Type B pancreatic cell (in vitro differentiated cells): Measurements from ENCODE around the gene ALS2CL. TPM values are rescaled to one million over a fixed set of nuclear protein-coding genes. Genes with fewer than 3 reads are reported as not detected.

Source experiments
- DNase-seq: peaks from one replicate; pipeline ENCODE4 v3.0.0; 2021; ENCODE audit warnings: mixed read lengths; ENCODE audit not compliant: unreplicated experiment; ENCODE audit errors: extremely low spot score
- H3K27ac Mint-ChIP-seq: 2 replicates; pipeline ENCODE4 v1.8.0; 2021; ENCODE audit warnings: mild to moderate bottlenecking, mixed read lengths
- H3K27me3 Mint-ChIP-seq: 2 replicates; pipeline ENCODE4 v1.8.0; 2021; ENCODE audit warnings: mixed read lengths
- H3K36me3 Mint-ChIP-seq: 2 replicates; pipeline ENCODE4 v1.8.0; 2021; ENCODE audit warnings: mixed read lengths
- H3K4me1 Mint-ChIP-seq: one replicate; pipeline ENCODE4 v1.8.0; 2021; ENCODE audit warnings: mixed read lengths; ENCODE audit not compliant: unreplicated experiment
- H3K4me3 Mint-ChIP-seq: 2 replicates; pipeline ENCODE4 v1.8.0; 2021; ENCODE audit warnings: mild to moderate bottlenecking, mixed read lengths
- H3K9me3 Mint-ChIP-seq: 2 replicates; pipeline ENCODE4 v1.8.0; 2021; ENCODE audit warnings: mixed read lengths
- total RNA-seq: library from RNA; stranded (reverse); gene quantifications from 2 replicates; pipeline ENCODE4 v1.2.1, GENCODE V29; 2021; ENCODE audit warnings: low replicate concordance
- TF ChIP-seq, protein P1 (sequence below): fragments of 200-600 bp; sonication (generic); conservative IDR thresholded peaks from 2 replicates; pipeline ENCODE4 v1.5.0; 2021; ENCODE audit warnings: antibody characterized with exemption, mild to moderate bottlenecking

The ALS2CL gene
- total RNA-seq, 1 donor from 2014 or later, result 31.7 TPM

DNA sequence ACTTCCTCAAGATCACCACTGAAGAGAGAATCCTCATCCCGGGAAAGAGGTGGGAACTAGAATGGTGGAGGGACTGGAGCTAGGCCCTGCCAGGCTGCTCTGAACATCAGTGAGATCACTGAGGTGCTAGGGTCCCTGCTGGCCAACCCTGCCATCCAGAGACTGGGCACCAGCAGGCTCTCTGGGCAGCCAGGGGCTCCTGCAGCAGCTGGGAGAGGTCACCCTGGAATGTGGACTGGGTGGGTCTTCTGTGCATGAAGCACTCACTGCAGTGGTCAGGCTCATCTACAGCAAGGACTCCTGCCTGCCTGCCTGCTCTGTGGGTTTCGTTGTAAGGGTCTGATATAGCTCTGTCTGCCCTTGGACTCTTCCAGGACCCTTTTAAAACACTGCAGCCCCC, 24.9 kb downstream of the ALS2CL start:
- H3K27me3 Mint-ChIP-seq, result peaks cover 3% of the 10 kb centered on the region
- H3K9me3 Mint-ChIP-seq, result no peaks in the 10 kb centered on the region

DNA sequence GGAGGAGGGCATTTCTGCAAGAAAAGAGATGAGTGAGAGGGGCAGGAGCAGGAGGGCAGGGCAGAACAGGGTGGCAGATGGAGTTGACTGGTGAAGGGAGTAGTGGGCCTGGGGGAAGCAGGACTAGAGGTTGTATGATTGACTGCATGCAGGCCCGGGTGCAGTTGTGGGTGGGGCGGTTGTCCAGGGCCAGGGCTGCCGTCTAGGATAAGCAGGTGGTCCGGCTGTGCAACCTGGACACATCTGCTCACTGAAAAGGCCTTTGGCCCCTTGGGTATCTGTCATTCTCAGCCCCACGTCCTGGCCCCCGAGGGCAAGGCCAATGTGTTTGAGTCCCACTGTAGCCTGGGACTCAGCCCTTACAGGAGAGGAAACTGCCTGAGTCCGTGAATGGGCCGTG, 25.4 kb downstream of the ALS2CL start:
- peaks cover 3% of the 10 kb centered on the region for H3K27me3 Mint-ChIP-seq
- no peak overlapping the region for H3K4me3 Mint-ChIP-seq
- H3K9me3 Mint-ChIP-seq, result no peaks in the 10 kb centered on the region
- H3K4me1 Mint-ChIP-seq, result peaks cover 10% of the 10 kb centered on the region
- TF ChIP-seq, protein P1, sequence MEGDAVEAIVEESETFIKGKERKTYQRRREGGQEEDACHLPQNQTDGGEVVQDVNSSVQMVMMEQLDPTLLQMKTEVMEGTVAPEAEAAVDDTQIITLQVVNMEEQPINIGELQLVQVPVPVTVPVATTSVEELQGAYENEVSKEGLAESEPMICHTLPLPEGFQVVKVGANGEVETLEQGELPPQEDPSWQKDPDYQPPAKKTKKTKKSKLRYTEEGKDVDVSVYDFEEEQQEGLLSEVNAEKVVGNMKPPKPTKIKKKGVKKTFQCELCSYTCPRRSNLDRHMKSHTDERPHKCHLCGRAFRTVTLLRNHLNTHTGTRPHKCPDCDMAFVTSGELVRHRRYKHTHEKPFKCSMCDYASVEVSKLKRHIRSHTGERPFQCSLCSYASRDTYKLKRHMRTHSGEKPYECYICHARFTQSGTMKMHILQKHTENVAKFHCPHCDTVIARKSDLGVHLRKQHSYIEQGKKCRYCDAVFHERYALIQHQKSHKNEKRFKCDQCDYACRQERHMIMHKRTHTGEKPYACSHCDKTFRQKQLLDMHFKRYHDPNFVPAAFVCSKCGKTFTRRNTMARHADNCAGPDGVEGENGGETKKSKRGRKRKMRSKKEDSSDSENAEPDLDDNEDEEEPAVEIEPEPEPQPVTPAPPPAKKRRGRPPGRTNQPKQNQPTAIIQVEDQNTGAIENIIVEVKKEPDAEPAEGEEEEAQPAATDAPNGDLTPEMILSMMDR, result no peak
- H3K36me3 Mint-ChIP-seq, result no peaks in the 10 kb centered on the region
- no peak for DNase-seq
- H3K27ac Mint-ChIP-seq, result no peak overlapping the region

More for the DNA sequence above, 24.9 kb downstream of the ALS2CL start:
- TF ChIP-seq, protein P1, result no peak
- DNase-seq, result no peak
- no peak overlapping the region for H3K27ac Mint-ChIP-seq
- no peak overlapping the region for H3K4me3 Mint-ChIP-seq
- no peaks in the 10 kb centered on the region for H3K36me3 Mint-ChIP-seq
- H3K4me1 Mint-ChIP-seq, result peaks cover 6% of the 10 kb centered on the region

- peaks cover 3% of the 10 kb centered on the region for H3K27me3 Mint-ChIP-seq
- peak; percentile 60 for DNase-seq
- no peak overlapping the region for H3K4me3 Mint-ChIP-seq
- H3K36me3 Mint-ChIP-seq, result no peaks in the 10 kb centered on the region
- H3K4me1 Mint-ChIP-seq, result peaks cover 15% of the 10 kb centered on the region
- TF ChIP-seq, protein P1, result no peak
- H3K9me3 Mint-ChIP-seq, result no peaks in the 10 kb centered on the region
- no peak overlapping the region for H3K27ac Mint-ChIP-seq
Observed at GRCh38 chr3:46667657-46668056, 25.8 kb downstream of the ALS2CL start.

DNA sequence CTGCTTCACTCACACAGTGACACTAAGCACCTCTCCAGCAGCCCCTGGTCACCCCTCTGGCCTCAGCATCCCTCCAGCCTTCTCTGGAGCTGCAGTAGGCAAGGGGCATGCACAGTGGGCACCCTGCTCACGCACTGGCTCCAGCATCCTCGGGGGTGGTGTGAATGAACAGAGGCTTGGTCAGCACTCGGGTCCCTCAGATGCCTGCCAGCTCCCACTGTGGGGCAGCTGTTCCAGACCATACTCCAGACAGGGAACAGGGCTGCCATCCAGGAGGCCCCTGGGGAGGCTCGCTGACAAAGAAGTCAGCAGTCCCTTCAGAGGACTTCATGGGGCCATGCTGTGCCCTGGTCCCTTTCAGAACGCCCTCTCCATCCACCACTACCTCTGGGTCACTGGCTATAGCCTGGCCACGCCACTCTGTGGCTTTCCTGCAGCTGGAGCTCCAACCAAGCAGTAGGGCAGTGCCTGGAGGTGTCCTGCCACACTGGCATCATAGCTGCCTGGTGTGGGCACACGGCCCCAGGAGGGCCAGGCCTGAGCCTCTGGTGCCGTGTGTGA, 26.3 kb downstream of the ALS2CL start:
- Mint-ChIP-seq H3K4me3 (peak overlapping the region; percentile 32), H3K27me3 (peaks cover 3% of the 10 kb centered on the region)

DNA sequence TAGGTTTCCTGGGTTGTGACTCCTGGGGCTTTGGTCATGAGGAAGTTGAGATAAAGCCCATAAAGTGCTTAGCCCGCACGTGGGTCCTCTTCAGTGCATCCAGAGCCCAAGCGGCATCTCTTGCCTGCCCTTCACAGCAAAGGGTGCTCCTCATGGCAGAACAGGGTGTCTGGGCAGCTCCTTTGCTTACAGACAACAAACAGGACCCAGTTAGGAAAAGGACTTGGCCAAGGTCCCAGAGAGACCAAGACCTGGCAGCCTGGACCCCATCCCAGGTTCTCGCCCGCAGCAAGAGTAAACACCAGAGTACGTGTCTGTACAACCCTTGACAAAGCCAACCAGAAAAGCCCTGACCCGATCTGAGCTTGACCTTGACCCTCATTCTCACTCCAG, 27.0 kb downstream of the ALS2CL start:
- Mint-ChIP-seq H3K4me1 (peaks cover 26% of the 10 kb centered on the region), H3K36me3 (no peaks in the 10 kb centered on the region), H3K4me3 (no peak overlapping the region), H3K27me3 (peaks cover 3% of the 10 kb centered on the region), H3K9me3 (no peaks in the 10 kb centered on the region), H3K27ac (no peak overlapping the region)
- TF ChIP-seq, protein P1, result no peak
- DNase-seq, result no peak

More for the DNA sequence above, 26.3 kb downstream of the ALS2CL start:
- DNase-seq, result no peak
- Mint-ChIP-seq H3K9me3 (no peaks in the 10 kb centered on the region), H3K36me3 (no peaks in the 10 kb centered on the region), H3K4me1 (peaks cover 20% of the 10 kb centered on the region), H3K27ac (no peak overlapping the region)
- TF ChIP-seq, protein P1, result no peak
